Testis (tissue), 2 donors: ENCODE data around the gene TENM4.

Source experiments
- CTCF ChIP-seq, 3 experiments: fragments of 450-650 bp in 2 of 3; fragments of 200-600 bp in 1 of 3; sonication (generic) in 1 of 3; IDR thresholded peaks; one replicate each; pipeline ENCODE4 v1.5.1; 2016 to 2019; ENCODE audit warnings: antibody characterized with exemption in 3 of 3, mild to moderate bottlenecking in 2 of 3, moderate library complexity in 1 of 3
- POLR2A ChIP-seq: fragments of 450-650 bp; IDR thresholded peaks from one replicate; pipeline ENCODE4 v1.6.1; 2017; ENCODE audit warnings: antibody characterized with exemption, mild to moderate bottlenecking, moderate library complexity

GRCh38 chr11:79342686-79343085, 98.1 kb downstream of the TENM4 start:
- no peak for TF ChIP-seq CTCF (IDR thresholded peaks at IDR 0.05)
- no peak for TF ChIP-seq POLR2A
